Trophoblast cell (in vitro differentiated cells and primary cell): Measurements from ENCODE around the gene CYTH1.

Experiments
- DNase-seq, 2 donors: peaks; one replicate each; pipeline ENCODE4 v3.0.0-alpha.2; 2016
- H2AFZ ChIP-seq: 2 replicates; pipeline ENCODE4 v1.6.1; 2013; ENCODE audit warnings: low read length, moderate library complexity, mild to moderate bottlenecking; ENCODE audit not compliant: insufficient read depth, poor library complexity
- H2AK5ac ChIP-seq: 2 replicates; pipeline ENCODE4 v1.6.1; 2013; ENCODE audit warnings: mild to moderate bottlenecking, low read length
- H2BK120ac ChIP-seq: 2 replicates; pipeline ENCODE4 v1.6.1; 2013; ENCODE audit warnings: low read length, mild to moderate bottlenecking, moderate library complexity; ENCODE audit not compliant: insufficient read depth, poor library complexity
- H2BK12ac ChIP-seq: 2 replicates; pipeline ENCODE4 v1.6.1; 2013; ENCODE audit warnings: mild to moderate bottlenecking, low read length, moderate library complexity
- H2BK5ac ChIP-seq: 2 replicates; pipeline ENCODE4 v1.6.1; 2013; ENCODE audit warnings: low read length, low read depth, moderate library complexity, mild to moderate bottlenecking; ENCODE audit not compliant: poor library complexity
- H3K14ac ChIP-seq: 2 replicates; pipeline ENCODE4 v1.6.1; 2013; ENCODE audit warnings: mild to moderate bottlenecking, low read length
- H3K18ac ChIP-seq: 2 replicates; pipeline ENCODE4 v1.6.1; 2013; ENCODE audit warnings: mild to moderate bottlenecking, low read length
- H3K23ac ChIP-seq: 2 replicates; pipeline ENCODE4 v1.6.1; 2013; ENCODE audit warnings: low read length
- H3K27ac ChIP-seq: 2 replicates; pipeline ENCODE4 v1.5.1; 2013; ENCODE audit warnings: low read depth, mild to moderate bottlenecking, inconsistent platforms, low read length, moderate library complexity
- H3K27me3 ChIP-seq: 2 replicates; pipeline ENCODE4 v1.6.1; 2013; ENCODE audit warnings: inconsistent platforms, mild to moderate bottlenecking, low read length, moderate library complexity; ENCODE audit not compliant: insufficient read depth
- H3K36me3 ChIP-seq, 2 experiments: 1 replicate in 1 of 2; 2 replicates in 1 of 2; pipeline ENCODE4 v1.6.1; 2013; ENCODE audit warnings: low read length in 2 of 2, mild to moderate bottlenecking in 2 of 2, moderate library complexity in 1 of 2; ENCODE audit not compliant: insufficient read depth in 2 of 2, control insufficient read depth in 1 of 2
- H3K4ac ChIP-seq: 2 replicates; pipeline ENCODE4 v1.6.1; 2013; ENCODE audit warnings: low read depth, mild to moderate bottlenecking, low read length, moderate library complexity
- H3K4me1 ChIP-seq, 2 experiments: 1 replicate in 1 of 2; 2 replicates in 1 of 2; pipeline ENCODE4 v1.6.1; 2013; ENCODE audit warnings: low read length in 2 of 2, mild to moderate bottlenecking in 2 of 2, moderate library complexity in 1 of 2; ENCODE audit not compliant: insufficient read depth in 2 of 2, control insufficient read depth in 1 of 2
- H3K4me2 ChIP-seq: 2 replicates; pipeline ENCODE4 v1.6.1; 2013; ENCODE audit warnings: inconsistent platforms, mild to moderate bottlenecking, low read length, moderate library complexity
- H3K4me3 ChIP-seq: 2 replicates; pipeline ENCODE4 v1.5.1; 2013; ENCODE audit warnings: mild to moderate bottlenecking, low read depth, low read length, inconsistent platforms
- H3K79me1 ChIP-seq: one replicate; pipeline ENCODE4 v1.6.1; 2013; ENCODE audit warnings: low read length
- H3K79me2 ChIP-seq: 2 replicates; pipeline ENCODE4 v1.6.1; 2013; ENCODE audit warnings: low read length, mild to moderate bottlenecking; ENCODE audit not compliant: control insufficient read depth, insufficient read depth, poor library complexity
- H3K9ac ChIP-seq: 2 replicates; pipeline ENCODE4 v1.6.1; 2013; ENCODE audit warnings: mild to moderate bottlenecking, low read length
- H3K9me3 ChIP-seq: 2 replicates; pipeline ENCODE4 v1.6.1; 2013; ENCODE audit warnings: low read depth, mild to moderate bottlenecking, control low read depth, inconsistent platforms, low read length; ENCODE audit not compliant: insufficient read depth
- H4K12ac ChIP-seq: 2 replicates; pipeline ENCODE4 v1.6.1; 2013; ENCODE audit warnings: low read depth, mild to moderate bottlenecking, low read length, moderate library complexity
- H4K8ac ChIP-seq: 2 replicates; pipeline ENCODE4 v1.6.1; 2013; ENCODE audit warnings: low read depth, mild to moderate bottlenecking, low read length, moderate library complexity
- H4K91ac ChIP-seq: one replicate; pipeline ENCODE4 v1.6.1; 2013; ENCODE audit warnings: low read depth, mild to moderate bottlenecking, low read length, moderate library complexity
- WGBS: extraction: QIAGEN DNeasy Blood & Tissue Kit; methylation state at CpG from one replicate; pipeline ENCODE4 v1.1.7; 2013; ENCODE audit warnings: missing lambda C conversion rate; ENCODE audit not compliant: insufficient read length, insufficient coverage; ENCODE audit errors: extremely low coverage; 5-methylcytosine and 5-hydroxymethylcytosine counted together

CYTH1 gene

DNA sequence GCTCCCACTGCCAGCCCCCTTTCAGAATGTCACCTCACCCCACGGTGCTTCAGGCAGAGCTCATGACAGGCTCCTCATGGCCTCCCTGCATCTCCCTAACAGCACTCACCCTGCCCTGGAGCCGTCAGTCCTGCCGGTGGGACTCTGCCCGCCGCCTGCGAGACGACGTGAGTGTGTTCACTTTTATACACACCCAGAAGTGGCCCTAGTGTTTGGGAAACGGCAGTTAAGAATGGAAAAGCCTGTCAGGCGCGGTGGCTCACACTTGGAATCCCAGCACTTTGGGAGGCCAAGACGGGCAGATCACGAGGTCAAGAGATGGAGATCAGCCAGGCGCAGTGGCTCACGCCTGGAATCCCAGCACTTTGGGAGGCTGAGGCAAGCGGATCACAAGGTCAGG is 12.3 kb upstream of the CYTH1 start:
- no peaks in the 10 kb centered on the region for H3K27me3 ChIP-seq

DNA sequence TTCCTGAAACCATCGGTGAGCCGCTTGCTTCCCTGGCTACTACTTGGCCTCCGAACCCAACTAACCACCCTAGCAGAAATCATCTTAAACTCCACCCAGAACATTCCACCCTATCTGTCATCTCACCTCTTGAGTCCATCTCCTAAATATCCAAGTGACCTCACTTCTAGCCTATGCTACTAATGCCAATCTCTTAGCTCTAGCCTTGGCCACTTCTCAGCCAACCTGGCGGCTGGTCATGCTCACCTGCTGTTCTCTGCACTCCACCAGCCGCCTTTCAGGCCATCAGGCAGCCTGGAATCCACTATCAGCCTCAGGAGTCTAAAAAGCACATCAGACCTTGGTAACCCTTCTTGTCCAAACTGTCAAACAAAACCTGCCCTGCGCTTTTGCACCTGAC is 11.9 kb upstream of the CYTH1 start:
- H2AFZ ChIP-seq, result no peak overlapping the region
- H3K36me3 ChIP-seq, result peaks cover 38 to 49% of the 10 kb centered on the region in 2 experiments
- no peak overlapping the region for H2BK120ac ChIP-seq
- no peak overlapping the region for H3K4ac ChIP-seq
- H3K27ac ChIP-seq, result no peak overlapping the region
- H3K4me2 ChIP-seq, result no peak overlapping the region
- no peak overlapping the region for H2BK5ac ChIP-seq
- no peak overlapping the region for H2AK5ac ChIP-seq
- no peak overlapping the region for H4K8ac ChIP-seq
- H3K4me3 ChIP-seq, result no peak overlapping the region
- no peak overlapping the region for H4K91ac ChIP-seq
- H3K14ac ChIP-seq, result no peak overlapping the region
- H3K18ac ChIP-seq, result no peak overlapping the region
- no peaks in the 10 kb centered on the region for H3K9me3 ChIP-seq
- H2BK12ac ChIP-seq, result no peak overlapping the region
- H3K27me3 ChIP-seq, result no peaks in the 10 kb centered on the region
- no peak overlapping the region for H3K23ac ChIP-seq
- no peak overlapping the region for H3K9ac ChIP-seq
- H3K4me1 ChIP-seq, result peaks cover 0 to 8% of the 10 kb centered on the region in 2 experiments
- H3K79me2 ChIP-seq, result no peaks in the 10 kb centered on the region
- no CpG with 5 or more reads among the region's 6 CpGs for WGBS
- peak; percentile 51 to 86 for DNase-seq
- peaks cover 2% of the 10 kb centered on the region for H3K79me1 ChIP-seq
- no peak overlapping the region for H4K12ac ChIP-seq

More for the DNA sequence above, 12.3 kb upstream of the CYTH1 start:
- peak in 1 of 2 donors; percentile 48 for DNase-seq
- no peak overlapping the region for H2BK12ac ChIP-seq
- no peak overlapping the region for H3K14ac ChIP-seq
- peaks cover 0 to 8% of the 10 kb centered on the region in 2 experiments for H3K4me1 ChIP-seq
- no peaks in the 10 kb centered on the region for H3K79me2 ChIP-seq
- no peak overlapping the region for H3K27ac ChIP-seq
- H4K8ac ChIP-seq, result no peak overlapping the region
- no peak overlapping the region for H2BK120ac ChIP-seq
- H2BK5ac ChIP-seq, result no peak overlapping the region
- peak overlapping the region; percentile 22 for H4K12ac ChIP-seq
- no peak overlapping the region for H3K23ac ChIP-seq
- no peak overlapping the region for H3K18ac ChIP-seq
- no peak overlapping the region for H3K4me3 ChIP-seq
- H3K9ac ChIP-seq, result no peak overlapping the region
- H2AK5ac ChIP-seq, result no peak overlapping the region
- peaks cover 2% of the 10 kb centered on the region for H3K79me1 ChIP-seq
- no peak overlapping the region for H3K4me2 ChIP-seq
- no peak overlapping the region for H4K91ac ChIP-seq
- peaks cover 41 to 53% of the 10 kb centered on the region in 2 experiments for H3K36me3 ChIP-seq
- WGBS, result no CpG with 5 or more reads among the region's 16 CpGs
- H3K9me3 ChIP-seq, result no peaks in the 10 kb centered on the region
- no peak overlapping the region for H3K4ac ChIP-seq
- no peak overlapping the region for H2AFZ ChIP-seq

DNA sequence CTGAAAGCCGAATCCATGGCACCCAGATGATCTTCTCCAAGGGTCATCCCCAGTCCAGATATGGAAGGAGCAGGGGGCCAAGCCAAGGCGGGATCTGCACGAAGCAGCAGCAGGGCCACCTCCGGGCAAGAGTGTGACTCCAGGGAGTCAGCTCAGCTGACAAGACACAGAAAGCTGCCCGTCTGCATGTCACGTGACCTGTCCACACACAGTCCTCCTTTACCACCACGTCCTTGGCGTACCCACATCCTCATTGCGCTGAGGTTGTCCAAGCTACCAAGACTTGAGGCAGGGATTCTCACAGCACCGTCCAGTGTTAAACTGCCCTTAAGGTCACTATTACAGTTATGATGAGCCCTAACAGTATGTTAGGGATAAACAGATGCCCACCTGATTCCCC is 11.3 kb upstream of the CYTH1 start:
- WGBS, result no CpG with 5 or more reads among the region's 10 CpGs
- peaks cover 33 to 45% of the 10 kb centered on the region in 2 experiments for H3K36me3 ChIP-seq
- DNase-seq, result peak in 1 of 2 donors; percentile 46

DNA sequence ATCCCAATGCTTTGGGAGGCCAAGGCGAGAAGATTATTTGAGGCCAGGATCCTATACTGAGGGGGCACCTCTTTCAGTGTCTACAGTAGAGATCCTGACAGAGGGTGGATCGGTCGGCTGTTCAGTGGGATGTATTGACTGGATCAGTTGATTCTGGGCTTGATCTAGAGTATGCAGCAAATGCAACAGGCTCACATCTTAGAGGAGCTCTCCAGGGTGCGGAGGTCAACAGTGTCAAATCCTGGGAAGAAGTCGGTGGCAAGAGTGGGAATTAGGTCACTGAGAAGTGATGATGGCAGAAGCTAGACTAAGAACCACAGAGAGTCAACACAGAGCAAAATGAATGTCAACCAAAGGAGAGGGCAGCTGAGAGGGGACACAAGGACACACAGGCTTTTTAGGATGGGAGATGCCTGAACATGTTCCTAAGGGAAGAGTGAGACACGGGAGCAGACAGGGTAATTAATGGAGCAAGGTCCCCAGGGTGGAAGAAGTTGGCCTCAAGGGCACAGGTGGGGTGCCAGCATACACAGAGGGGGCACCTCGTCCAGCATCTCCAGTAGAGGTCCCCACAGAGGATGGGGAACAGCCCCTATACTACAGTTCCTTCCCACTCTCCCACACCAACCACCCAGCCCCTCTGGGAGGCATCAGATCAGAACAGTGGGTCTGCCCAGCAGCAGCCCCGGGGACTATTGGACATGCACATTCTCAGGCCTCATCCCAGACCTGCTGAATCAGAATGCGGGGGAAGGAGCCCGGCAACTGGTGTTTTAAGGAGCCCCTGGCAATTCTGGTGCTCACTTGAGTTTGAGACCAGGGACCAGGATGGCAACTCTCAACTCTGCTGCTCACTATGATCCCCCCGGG is 10.0 kb upstream of the CYTH1 start:
- no peak overlapping the region for H2AK5ac ChIP-seq
- H3K79me2 ChIP-seq, result no peaks in the 10 kb centered on the region
- no peak overlapping the region for H3K9ac ChIP-seq
- H2BK12ac ChIP-seq, result no peak overlapping the region
- no peak overlapping the region for H2BK5ac ChIP-seq
- H4K8ac ChIP-seq, result no peak overlapping the region
- WGBS, result no CpG with 5 or more reads among the region's 11 CpGs
- peaks cover 20 to 33% of the 10 kb centered on the region in 2 experiments for H3K36me3 ChIP-seq
- H3K9me3 ChIP-seq, result no peaks in the 10 kb centered on the region
- no peak overlapping the region for H3K4me3 ChIP-seq
- H2AFZ ChIP-seq, result no peak overlapping the region
- H3K27me3 ChIP-seq, result no peaks in the 10 kb centered on the region
- H4K12ac ChIP-seq, result no peak overlapping the region
- H3K4ac ChIP-seq, result no peak overlapping the region
- peaks cover 2% of the 10 kb centered on the region for H3K79me1 ChIP-seq
- no peak overlapping the region for H2BK120ac ChIP-seq
- H3K23ac ChIP-seq, result no peak overlapping the region
- H3K4me2 ChIP-seq, result no peak overlapping the region
- no peak overlapping the region for H3K14ac ChIP-seq
- H4K91ac ChIP-seq, result peak overlapping the region; percentile 8
- no peak overlapping the region for H3K27ac ChIP-seq
- peaks cover 0 to 8% of the 10 kb centered on the region in 2 experiments for H3K4me1 ChIP-seq
- DNase-seq, result no peak
- no peak overlapping the region for H3K18ac ChIP-seq

More for the DNA sequence above, 11.3 kb upstream of the CYTH1 start:
- no peak overlapping the region for H3K4ac ChIP-seq
- H3K9me3 ChIP-seq, result no peaks in the 10 kb centered on the region
- no peak overlapping the region for H4K12ac ChIP-seq
- H3K79me1 ChIP-seq, result peaks cover 2% of the 10 kb centered on the region
- H2AK5ac ChIP-seq, result no peak overlapping the region
- no peak overlapping the region for H2AFZ ChIP-seq
- no peaks in the 10 kb centered on the region for H3K79me2 ChIP-seq
- no peak overlapping the region for H3K4me2 ChIP-seq
- no peak overlapping the region for H4K8ac ChIP-seq
- H2BK12ac ChIP-seq, result no peak overlapping the region
- no peak overlapping the region for H3K9ac ChIP-seq
- no peak overlapping the region for H3K23ac ChIP-seq
- H2BK120ac ChIP-seq, result no peak overlapping the region
- H3K4me1 ChIP-seq, result peaks cover 0 to 8% of the 10 kb centered on the region in 2 experiments
- no peak overlapping the region for H3K18ac ChIP-seq
- no peak overlapping the region for H2BK5ac ChIP-seq
- no peak overlapping the region for H3K27ac ChIP-seq
- H4K91ac ChIP-seq, result no peak overlapping the region
- no peak overlapping the region for H3K14ac ChIP-seq
- H3K27me3 ChIP-seq, result no peaks in the 10 kb centered on the region
- no peak overlapping the region for H3K4me3 ChIP-seq
